WTC11 (cell line): ENCODE data around the gene VPS18. TPM values are rescaled to one million over a fixed set of nuclear protein-coding genes. Genes with fewer than 3 reads are reported as not detected.

Source experiments
- ATAC-seq: fragments of 200-7000 bp; cut with Tn5 transposase; 2 replicates; pipeline ENCODE4 v1.10.0; 2021; ENCODE audit warnings: mild to moderate bottlenecking, moderate library complexity
- CTCF ChIA-PET: fragments of 300-600 bp; sonication (Branson Sonifier 250); formaldehyde crosslinking; loops from one replicate; lab custom pipeline; 2021; ENCODE audit warnings: antibody characterized with exemption; lab: Charles Lee
- POLR2A ChIA-PET: fragments of 350-600 bp; sonication (Branson Sonifier 250); formaldehyde crosslinking; loops from one replicate; lab custom pipeline; 2021; ENCODE audit warnings: antibody characterized with exemption; lab: Charles Lee
- DNase-seq: peaks from one replicate; pipeline ENCODE4 v3.0.0; 2021; ENCODE audit warnings: low spot score
- H3K27ac Mint-ChIP-seq: 2 replicates; pipeline ENCODE4 v1.8.0; 2021; ENCODE audit warnings: mixed read lengths
- H3K27me3 Mint-ChIP-seq: 2 replicates; pipeline ENCODE4 v1.8.0; 2021; ENCODE audit warnings: low read depth, mild to moderate bottlenecking, moderate library complexity, mixed read lengths
- H3K36me3 Mint-ChIP-seq: 2 replicates; pipeline ENCODE4 v1.8.0; 2021; ENCODE audit warnings: mixed read lengths
- H3K4me1 Mint-ChIP-seq: 2 replicates; pipeline ENCODE4 v1.8.0; 2022; ENCODE audit warnings: mixed read lengths
- H3K4me3 Mint-ChIP-seq: 2 replicates; pipeline ENCODE4 v1.8.0; 2021; ENCODE audit warnings: mild to moderate bottlenecking, moderate library complexity, mixed read lengths
- H3K9me3 Mint-ChIP-seq: 2 replicates; pipeline ENCODE4 v1.8.0; 2021; ENCODE audit warnings: mixed read lengths
- ESRRA ChIP-seq: sonication (generic); formaldehyde crosslinking; IDR thresholded peaks from 2 replicates; pipeline ENCODE4 v1.8.1; 2022; ENCODE audit warnings: mild to moderate bottlenecking, missing genetic modification reagents, borderline replicate concordance
- FOXK1 ChIP-seq: sonication (generic); formaldehyde crosslinking; IDR thresholded peaks from 2 replicates; pipeline ENCODE4 v1.8.0; 2022; ENCODE audit warnings: mild to moderate bottlenecking, moderate library complexity, missing genetic modification reagents
- GTF2I ChIP-seq: fragments of 250-450 bp; sonication (Bioruptor Pico); conservative IDR thresholded peaks from 2 replicates; pipeline ENCODE4 v1.4.0; 2021; ENCODE audit warnings: mild to moderate bottlenecking
- IRF2 ChIP-seq: sonication (generic); formaldehyde crosslinking; IDR thresholded peaks from 2 replicates; pipeline ENCODE4 v1.8.0; 2022; ENCODE audit warnings: low read depth, missing genetic modification reagents, borderline replicate concordance
- JUN ChIP-seq: sonication (generic); formaldehyde crosslinking; IDR thresholded peaks from 2 replicates; pipeline ENCODE4 v1.8.0; 2023; ENCODE audit warnings: mild to moderate bottlenecking, missing genetic modification reagents
- MXD4 ChIP-seq: fragments of 250-450 bp; sonication (Bioruptor Pico); IDR thresholded peaks from 2 replicates; pipeline ENCODE4 v1.8.0; 2021; ENCODE audit warnings: mild to moderate bottlenecking, moderate library complexity, borderline replicate concordance
- SMAD3 ChIP-seq: sonication (generic); formaldehyde crosslinking; IDR thresholded peaks from 2 replicates; pipeline ENCODE4 v1.8.0; 2022; ENCODE audit warnings: missing genetic modification reagents, mild to moderate bottlenecking, borderline replicate concordance
- ZNF121 ChIP-seq: sonication (generic); formaldehyde crosslinking; IDR thresholded peaks from 2 replicates; pipeline ENCODE4 v1.8.0; 2023; ENCODE audit warnings: missing genetic modification reagents
- ZNF219 ChIP-seq: sonication (generic); formaldehyde crosslinking; IDR thresholded peaks from 2 replicates; pipeline ENCODE4 v1.8.0; 2023; ENCODE audit warnings: missing genetic modification reagents, mild to moderate bottlenecking, borderline replicate concordance
- ZNF416 ChIP-seq: fragments of 250-450 bp; sonication (Bioruptor Pico); IDR thresholded peaks from 2 replicates; pipeline ENCODE4 v1.9.0; 2021; ENCODE audit warnings: mild to moderate bottlenecking, inconsistent platforms
- ZNF671 ChIP-seq: fragments of 250-450 bp; sonication (Bioruptor Pico); IDR thresholded peaks from 2 replicates; pipeline ENCODE4 v1.8.0; 2021; ENCODE audit warnings: mild to moderate bottlenecking
- total RNA-seq: library from RNA; stranded (reverse); gene quantifications from 3 replicates; pipeline ENCODE4 v1.2.3, GENCODE V29; 2021
- TF ChIP-seq, protein P1 (sequence below): fragments of 250-450 bp; sonication (Bioruptor Pico); IDR thresholded peaks from 2 replicates; pipeline ENCODE4 v1.9.0; 2021; ENCODE audit warnings: mild to moderate bottlenecking
- TF ChIP-seq, protein P2 (sequence below): fragments of 250-450 bp; sonication (Bioruptor Pico); IDR thresholded peaks from 2 replicates; pipeline ENCODE4 v1.8.0; 2021; ENCODE audit warnings: mild to moderate bottlenecking
- TF ChIP-seq, protein P3 (sequence below): fragments of 250-450 bp; sonication (Bioruptor Pico); conservative IDR thresholded peaks from 2 replicates; pipeline ENCODE4 v1.9.0; 2021; ENCODE audit warnings: mild to moderate bottlenecking

VPS18 gene
- total RNA-seq, 1 experiment from 2014 or later, result 27.3 TPM

DNA sequence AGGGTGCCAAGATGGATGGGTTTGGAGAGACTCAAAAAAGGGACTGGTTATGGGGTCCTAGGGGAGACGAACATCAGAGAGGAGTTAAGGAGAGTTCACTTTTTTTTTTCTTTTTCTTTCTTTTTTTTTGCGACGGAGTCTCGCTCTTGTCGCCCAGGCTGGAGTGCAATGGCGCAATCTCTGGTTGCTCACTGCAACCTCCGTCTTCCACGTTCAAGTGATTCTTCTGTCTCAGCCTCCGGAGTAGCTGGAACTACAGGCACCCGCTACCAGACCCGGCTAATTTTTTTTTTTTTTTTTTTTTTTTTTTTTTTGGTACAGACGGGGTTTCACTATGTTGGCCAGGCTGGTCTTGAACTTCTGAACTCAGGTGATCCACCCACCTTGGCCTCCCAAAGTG lies 49.2 kb upstream of the VPS18 start (continued):
- TF ChIP-seq GTF2I (CRISPR knock-in tag), result no peak
- TF ChIP-seq IRF2, result no peak

DNA sequence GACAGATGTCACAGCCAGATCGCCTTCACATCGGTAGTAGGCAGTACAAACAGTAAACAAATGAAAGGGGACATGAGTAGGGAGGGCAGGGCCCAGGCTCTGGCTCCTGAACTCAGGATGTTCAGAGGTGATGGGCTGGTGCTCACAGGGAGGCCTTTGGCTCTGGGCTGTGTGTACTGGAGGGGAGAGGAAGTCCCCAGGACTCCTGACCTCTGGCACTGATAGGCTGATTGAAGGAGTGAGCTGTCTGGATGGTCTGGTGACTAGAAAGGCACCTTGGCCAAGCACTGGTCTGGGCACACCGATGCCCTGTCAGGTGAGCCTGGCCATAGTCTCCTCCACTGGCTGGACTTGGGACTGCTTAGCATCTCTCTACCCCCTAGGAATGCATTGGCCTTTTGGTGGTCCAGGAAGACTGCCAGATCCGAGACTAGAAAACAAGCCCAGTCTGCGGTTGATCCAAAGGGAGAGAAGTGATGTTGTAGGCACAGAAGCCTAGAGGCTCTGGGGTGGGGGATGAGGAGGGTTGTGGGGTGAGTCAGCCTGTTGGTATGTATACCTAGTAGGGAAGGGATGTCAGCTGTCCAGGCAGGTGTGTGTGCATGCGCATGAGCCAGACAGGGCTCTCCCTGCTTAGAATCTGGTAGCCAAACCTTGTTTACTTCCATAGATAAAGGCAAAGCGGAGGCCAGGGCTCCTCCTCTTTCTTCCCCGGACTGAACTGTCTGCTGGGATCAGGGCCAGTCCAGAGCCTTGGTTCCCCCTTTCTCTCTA lies 48.6 kb upstream of the VPS18 start:
- ChIA-PET CTCF (interaction anchor here (0.7 to 9.6 kb wide), 6 partner anchors 13 to 98 kb away, joined by 3 to 177 read pairs (median 16); partner anchors contain the start of gene VPS18), POLR2A (interaction anchor here (0.5 to 2.6 kb wide), 4 partner anchors 28 to 49 kb away, joined by 4 to 15 read pairs (median 10); partner anchors contain the start of genes DNAJC17, RHOV, VPS18 and ZFYVE19)
- ATAC-seq, result peak; percentile 9
- TF ChIP-seq JUN (CRISPR knock-in tag), result no peak
- no peak for TF ChIP-seq ZNF121
- peak; percentile 35 for DNase-seq
- Mint-ChIP-seq H3K27me3 (no peaks in the 10 kb centered on the region; the same call in 1 of the 2 replicates), H3K27ac (peak overlapping the region; percentile 93), H3K4me1 (peaks cover 41% of the 10 kb centered on the region), H3K4me3 (peak overlapping the region; percentile 93), H3K36me3 (peaks cover 18% of the 10 kb centered on the region), H3K9me3 (no peaks in the 10 kb centered on the region)

DNA sequence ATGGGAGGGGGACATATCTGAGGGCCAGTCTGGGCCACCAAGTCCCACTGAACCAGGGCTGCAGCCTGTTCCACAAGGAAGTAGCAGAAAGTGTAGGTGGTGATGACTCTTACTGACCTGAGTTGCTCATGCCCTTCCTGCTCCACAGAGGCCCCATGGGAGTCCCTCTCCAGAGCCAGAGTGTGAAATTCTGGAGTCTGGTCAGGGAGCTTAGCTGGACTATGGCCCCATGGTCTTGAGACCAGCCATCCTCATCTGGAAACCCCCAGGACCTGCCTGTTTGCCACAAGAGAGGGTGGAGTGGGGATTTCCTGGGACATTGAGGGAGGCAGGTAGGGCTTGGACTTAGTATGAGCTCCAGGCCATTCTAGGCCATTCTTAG lies 47.4 kb upstream of the VPS18 start:
- H3K27me3 Mint-ChIP-seq, result no peaks in the 10 kb centered on the region; the same call in 1 of the 2 replicates
- CTCF ChIA-PET, result interaction anchor here (0.6 to 9.6 kb wide), 11 partner anchors 9 to 100 kb away, joined by 3 to 177 read pairs (median 6); partner anchors contain the start of genes GCHFR, RHOV and VPS18
- no peak for ATAC-seq
- DNase-seq, result no peak
- POLR2A ChIA-PET, result no interaction called here
- TF ChIP-seq FOXK1 (CRISPR knock-in tag), result no peak
- TF ChIP-seq, protein P1, sequence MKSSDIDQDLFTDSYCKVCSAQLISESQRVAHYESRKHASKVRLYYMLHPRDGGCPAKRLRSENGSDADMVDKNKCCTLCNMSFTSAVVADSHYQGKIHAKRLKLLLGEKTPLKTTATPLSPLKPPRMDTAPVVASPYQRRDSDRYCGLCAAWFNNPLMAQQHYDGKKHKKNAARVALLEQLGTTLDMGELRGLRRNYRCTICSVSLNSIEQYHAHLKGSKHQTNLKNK, result no peak
- no peak for TF ChIP-seq ZNF671 (CRISPR knock-in tag)
- no peak for TF ChIP-seq ZNF219 (CRISPR knock-in tag)
- TF ChIP-seq, protein P2, sequence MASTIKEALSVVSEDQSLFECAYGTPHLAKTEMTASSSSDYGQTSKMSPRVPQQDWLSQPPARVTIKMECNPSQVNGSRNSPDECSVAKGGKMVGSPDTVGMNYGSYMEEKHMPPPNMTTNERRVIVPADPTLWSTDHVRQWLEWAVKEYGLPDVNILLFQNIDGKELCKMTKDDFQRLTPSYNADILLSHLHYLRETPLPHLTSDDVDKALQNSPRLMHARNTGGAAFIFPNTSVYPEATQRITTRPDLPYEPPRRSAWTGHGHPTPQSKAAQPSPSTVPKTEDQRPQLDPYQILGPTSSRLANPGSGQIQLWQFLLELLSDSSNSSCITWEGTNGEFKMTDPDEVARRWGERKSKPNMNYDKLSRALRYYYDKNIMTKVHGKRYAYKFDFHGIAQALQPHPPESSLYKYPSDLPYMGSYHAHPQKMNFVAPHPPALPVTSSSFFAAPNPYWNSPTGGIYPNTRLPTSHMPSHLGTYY (CRISPR knock-in tag), result no peak
- no peak for TF ChIP-seq GTF2I (CRISPR knock-in tag)
- TF ChIP-seq ESRRA (CRISPR knock-in tag), result no peak
- no peak for TF ChIP-seq ZNF416 (CRISPR knock-in tag)
- TF ChIP-seq SMAD3 (CRISPR knock-in tag), result no peak
- TF ChIP-seq, all 79 proteins: peak for 0
- peak overlapping the region; percentile 32 for H3K27ac Mint-ChIP-seq
- peaks cover 41% of the 10 kb centered on the region for H3K4me1 Mint-ChIP-seq
- no peaks in the 10 kb centered on the region for H3K9me3 Mint-ChIP-seq
- peaks cover 26% of the 10 kb centered on the region for H3K36me3 Mint-ChIP-seq
- peak overlapping the region; percentile 93 for H3K4me3 Mint-ChIP-seq

DNA sequence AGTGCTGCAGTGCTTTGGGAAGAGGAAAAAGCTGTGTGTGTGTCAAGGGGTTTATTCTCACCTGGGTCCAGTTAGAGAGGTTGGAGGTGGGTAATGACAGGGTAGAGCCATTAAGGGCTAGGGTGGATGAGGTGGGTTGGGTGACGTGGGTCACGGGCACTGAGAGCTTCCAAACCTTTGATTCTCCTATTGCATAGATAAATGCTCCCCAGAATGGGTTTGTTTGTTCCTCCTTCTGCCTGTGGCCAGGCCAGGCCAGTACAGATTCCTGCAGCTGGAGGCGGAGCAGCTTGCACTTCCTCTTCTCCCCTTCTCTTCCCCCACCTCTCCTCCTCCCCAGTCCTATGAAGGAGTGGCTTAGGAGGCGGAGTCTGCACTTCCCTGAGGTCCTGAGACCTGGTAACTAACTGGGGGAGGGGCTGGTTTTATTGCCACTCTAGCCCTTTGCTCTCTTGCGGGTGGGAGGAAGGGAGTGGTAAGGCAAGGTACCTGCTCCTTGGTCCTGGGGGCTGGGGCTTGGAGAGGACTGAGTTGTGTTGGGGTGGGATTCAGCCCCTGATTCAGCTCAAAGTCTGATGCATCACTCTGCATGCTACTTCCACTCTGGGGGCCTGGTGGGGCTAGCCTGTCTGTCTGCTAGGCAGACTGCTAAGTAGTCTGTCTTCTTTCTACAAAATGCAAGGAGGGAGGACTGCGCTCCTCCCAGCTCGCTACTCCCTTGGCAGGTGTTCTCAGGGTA lies 46.9 kb upstream of the VPS18 start:
- ChIA-PET POLR2A (no interaction called here), CTCF (interaction anchor here (0.6 to 9.6 kb wide), 9 partner anchors 9 to 101 kb away, joined by 3 to 177 read pairs (median 5); partner anchors contain the start of genes GCHFR, RHOV and VPS18)
- TF ChIP-seq, protein P3, sequence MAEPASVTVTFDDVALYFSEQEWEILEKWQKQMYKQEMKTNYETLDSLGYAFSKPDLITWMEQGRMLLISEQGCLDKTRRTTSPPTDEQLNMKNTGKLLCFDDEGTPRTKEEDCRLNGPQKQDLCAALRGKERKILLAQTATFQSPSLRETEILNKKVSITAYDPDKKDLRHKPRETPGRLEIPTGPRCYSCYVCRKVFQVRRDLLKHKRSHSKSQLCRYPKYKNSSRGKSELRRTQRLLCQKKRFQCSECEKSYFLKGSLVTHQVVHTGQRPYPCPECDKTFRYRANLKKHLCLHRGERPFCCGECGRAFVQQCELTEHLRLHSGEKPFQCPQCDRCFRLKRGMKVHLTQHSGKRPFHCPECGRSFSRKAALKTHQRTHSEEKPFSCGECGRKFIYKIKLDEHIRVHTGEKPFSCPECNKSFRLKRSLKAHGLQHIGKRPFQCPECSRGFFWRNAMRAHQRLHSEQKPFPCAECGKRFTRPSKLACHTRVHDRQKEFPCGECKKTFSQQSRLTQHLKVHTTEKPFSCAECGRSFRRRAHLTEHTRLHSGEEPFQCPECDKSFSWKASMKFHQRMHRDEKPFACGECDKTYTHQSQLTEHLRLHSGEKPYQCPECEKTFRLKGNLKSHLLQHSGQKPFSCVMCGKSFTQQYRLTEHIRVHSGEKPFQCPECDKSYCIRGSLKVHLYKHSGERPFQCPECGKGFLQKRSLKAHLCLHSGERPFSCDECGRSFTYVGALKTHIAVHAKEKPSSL, result no peak
- TF ChIP-seq MXD4 (CRISPR knock-in tag), result no peak
- TF ChIP-seq ZNF121, result peak; percentile 73; the same call in 1 of the 2 replicates
- H3K4me3 Mint-ChIP-seq, result peak overlapping the region; percentile 93
- H3K9me3 Mint-ChIP-seq, result no peaks in the 10 kb centered on the region
- peaks cover 41% of the 10 kb centered on the region for H3K4me1 Mint-ChIP-seq
- DNase-seq, result no peak
- H3K27ac Mint-ChIP-seq, result peak overlapping the region; percentile 57
- H3K36me3 Mint-ChIP-seq, result peaks cover 31% of the 10 kb centered on the region
- H3K27me3 Mint-ChIP-seq, result no peaks in the 10 kb centered on the region
- ATAC-seq, result peak; percentile 27
